HG03135 (cell line): ENCODE measurements around the gene KRT7.

Source experiments
- ATAC-seq: cut with Tn5 transposase; IDR thresholded peaks from one replicate; pipeline ENCODE4 v1.9.1; 2021; ENCODE audit warnings: mild to moderate bottlenecking, moderate library complexity; ENCODE audit not compliant: unreplicated experiment

The KRT7 gene

DNA sequence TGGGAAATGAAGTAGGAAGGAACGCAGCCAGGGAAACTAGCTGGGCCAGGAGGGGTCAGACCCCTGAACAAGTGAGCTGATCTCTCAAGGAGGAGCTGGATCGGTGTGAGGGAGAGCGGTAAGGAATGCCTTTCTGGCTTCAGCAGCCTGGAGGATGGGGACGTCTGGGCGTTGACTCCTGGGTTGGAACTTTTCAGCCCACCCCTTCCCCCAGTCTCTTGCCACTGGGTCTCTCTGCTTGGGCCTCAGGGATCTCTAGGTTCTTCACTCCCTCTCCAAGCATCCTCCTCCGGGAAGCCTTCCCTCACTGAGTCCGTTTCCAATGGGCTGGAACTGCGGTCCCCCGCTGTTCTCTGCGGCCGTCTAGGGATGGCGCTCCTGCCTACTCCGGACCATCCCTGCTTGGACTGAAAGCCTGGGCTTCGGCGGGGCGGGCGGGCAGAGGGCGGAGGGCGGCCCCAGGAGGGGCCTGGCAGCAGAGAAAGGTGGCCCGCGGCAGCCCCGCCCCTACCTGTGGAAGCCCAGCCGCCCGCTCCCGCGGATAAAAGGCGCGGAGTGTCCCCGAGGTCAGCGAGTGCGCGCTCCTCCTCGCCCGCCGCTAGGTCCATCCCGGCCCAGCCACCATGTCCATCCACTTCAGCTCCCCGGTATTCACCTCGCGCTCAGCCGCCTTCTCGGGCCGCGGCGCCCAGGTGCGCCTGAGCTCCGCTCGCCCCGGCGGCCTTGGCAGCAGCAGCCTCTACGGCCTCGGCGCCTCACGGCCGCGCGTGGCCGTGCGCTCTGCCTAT is at the start of gene KRT7:
Gene KRT7, plus strand, starts transcription at position 570 of the 788 bp plus-strand sequence. Its CDS starts 54 bp downstream, at position 624.
- no peak for ATAC-seq

GRCh38 chr12:52183544-52183910 is 49.5 kb upstream of the KRT7 start:
- no peak for ATAC-seq

- no peak for ATAC-seq
Measured at GRCh38 chr12:52183971-52184370, 49.1 kb upstream of the KRT7 start.

GRCh38 chr12:52184813-52185212 is 48.2 kb upstream of the KRT7 start:
- ATAC-seq = no peak

DNA sequence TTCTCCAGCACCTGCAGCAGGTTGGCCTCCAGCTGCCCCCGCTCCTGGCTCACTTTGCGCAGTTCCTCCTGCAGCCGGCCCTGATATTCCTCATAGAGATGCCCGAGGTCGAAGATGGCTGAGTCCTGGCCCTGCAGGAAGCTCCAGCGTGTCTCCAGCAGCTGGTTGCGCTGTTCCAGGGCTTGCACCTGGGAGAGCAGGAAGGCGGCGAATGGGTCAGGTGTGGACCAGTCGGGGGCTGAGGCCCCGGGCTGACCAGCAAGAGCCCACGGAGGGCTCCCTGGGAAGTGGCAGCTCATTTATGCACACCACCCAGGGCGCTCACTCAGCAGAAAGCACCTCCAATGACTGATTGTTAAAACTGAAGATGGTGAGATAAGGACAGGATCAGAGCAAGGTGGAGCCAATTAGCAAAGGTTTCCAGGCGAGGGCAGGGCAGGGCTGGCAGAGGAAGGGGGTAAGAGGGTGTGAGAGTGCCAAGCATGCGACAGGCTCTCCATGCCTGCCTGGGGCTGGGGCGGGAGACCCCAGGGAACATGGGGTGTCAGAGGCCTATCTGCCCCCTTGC is 47.6 kb upstream of the KRT7 start:
- ATAC-seq = no peak

GRCh38 chr12:52186118-52186840 is 46.8 kb upstream of the KRT7 start:
- no peak for ATAC-seq

- no peak for ATAC-seq
Measured at GRCh38 chr12:52187206-52187605, 45.8 kb upstream of the KRT7 start.

DNA sequence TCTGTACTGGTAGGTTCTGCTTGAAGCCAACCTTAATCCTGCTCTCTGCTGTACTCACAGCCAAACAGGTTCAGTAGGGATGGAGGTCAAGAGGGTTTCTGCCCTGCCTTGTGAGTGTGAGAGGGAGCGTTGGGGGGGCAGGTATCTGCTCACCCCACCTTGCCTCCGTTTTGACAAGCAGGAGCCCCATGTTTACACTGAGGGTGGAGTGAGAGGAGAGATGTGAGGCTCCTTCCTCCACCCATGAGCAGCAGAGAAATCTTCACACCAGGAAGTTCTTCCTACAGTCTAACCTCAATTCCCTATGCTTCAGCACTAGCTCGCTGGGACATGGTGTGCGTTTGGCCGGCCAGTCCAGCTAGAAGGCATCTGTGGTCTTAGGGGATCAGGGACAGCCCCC is 45.4 kb upstream of the KRT7 start:
- ATAC-seq = no peak

- ATAC-seq = no peak
Measured at GRCh38 chr12:52188658-52189057, 44.4 kb upstream of the KRT7 start.

- ATAC-seq = no peak
Measured at GRCh38 chr12:52189376-52190174, 43.5 kb upstream of the KRT7 start.

GRCh38 chr12:52190860-52191729 is 41.9 kb upstream of the KRT7 start:
- ATAC-seq = no peak

DNA sequence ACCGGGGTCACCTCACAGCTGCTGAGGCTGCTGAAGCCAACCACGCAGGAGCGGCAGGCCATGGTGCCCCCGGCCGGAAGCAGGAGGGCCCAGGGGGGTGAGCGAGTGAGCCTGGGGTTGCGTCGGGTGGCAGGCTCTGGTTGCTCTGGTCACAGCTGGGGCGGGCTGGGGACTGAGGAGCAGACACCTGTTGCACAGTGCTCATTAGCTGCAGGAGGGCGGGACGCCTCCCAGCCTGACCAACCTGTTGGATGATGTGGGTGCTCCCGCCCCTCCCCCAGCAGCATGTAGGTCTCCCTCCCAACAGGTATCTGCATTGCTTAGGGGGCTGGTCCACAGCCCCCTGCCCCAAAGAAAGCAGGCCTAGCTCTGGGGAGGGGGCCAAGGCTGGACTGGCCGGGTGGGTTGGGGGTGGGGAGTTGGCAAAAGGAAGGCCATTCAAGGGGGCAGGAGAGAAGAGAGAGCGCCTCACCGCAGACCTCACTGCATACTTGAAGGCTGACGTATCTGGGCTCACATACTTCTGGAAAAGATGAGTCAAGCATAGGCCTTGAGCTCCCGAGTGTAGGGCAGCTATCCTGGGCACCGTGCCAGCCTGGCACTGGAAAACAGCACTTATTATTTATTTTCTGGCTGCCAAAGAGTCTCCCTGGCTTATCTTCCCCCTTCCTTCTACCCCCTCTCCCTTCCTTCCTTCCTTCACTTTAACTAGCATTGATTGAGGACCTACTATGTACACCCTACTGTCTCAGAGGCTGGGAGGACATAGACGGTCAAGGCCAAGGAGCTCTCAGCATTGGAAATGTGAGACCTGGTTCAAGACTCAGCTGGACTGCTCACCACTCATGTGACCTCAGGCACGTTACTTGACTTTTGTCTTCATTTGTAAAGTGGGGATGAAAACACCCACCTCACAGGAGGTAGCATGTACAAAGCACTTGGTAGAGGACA is 40.9 kb upstream of the KRT7 start, which contains the start of gene KRT80:
Gene KRT80, minus strand, starts transcription at position 174 of the 951 bp plus-strand sequence. Its CDS starts 112 bp downstream, at position 62.
- no peak for ATAC-seq

DNA sequence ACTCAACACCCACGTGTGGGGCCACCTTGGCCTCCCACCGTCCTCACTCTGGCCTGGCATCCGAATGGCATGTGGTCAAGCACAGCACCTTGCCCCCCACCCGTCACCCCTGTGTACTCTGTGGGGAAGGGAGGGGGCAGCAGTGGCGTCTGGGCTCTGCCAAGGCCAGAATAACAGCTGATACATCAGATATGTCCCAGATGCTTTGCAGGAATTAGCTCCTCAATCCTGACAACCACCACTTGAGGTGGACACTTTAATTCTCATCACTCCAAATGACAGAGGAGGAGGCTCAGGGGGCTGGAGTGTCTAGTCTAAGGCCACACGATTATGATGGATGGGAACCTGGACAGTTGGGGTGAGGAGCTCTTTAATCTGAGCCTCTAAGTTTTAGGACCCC is 39.5 kb upstream of the KRT7 start:
- no peak for ATAC-seq

GRCh38 chr12:52193991-52194390 is 39.1 kb upstream of the KRT7 start:
- ATAC-seq = no peak

- no peak for ATAC-seq
Measured at GRCh38 chr12:52195065-52195730, 37.8 kb upstream of the KRT7 start.

GRCh38 chr12:52197371-52198231 is 35.4 kb upstream of the KRT7 start:
- no peak for ATAC-seq

DNA sequence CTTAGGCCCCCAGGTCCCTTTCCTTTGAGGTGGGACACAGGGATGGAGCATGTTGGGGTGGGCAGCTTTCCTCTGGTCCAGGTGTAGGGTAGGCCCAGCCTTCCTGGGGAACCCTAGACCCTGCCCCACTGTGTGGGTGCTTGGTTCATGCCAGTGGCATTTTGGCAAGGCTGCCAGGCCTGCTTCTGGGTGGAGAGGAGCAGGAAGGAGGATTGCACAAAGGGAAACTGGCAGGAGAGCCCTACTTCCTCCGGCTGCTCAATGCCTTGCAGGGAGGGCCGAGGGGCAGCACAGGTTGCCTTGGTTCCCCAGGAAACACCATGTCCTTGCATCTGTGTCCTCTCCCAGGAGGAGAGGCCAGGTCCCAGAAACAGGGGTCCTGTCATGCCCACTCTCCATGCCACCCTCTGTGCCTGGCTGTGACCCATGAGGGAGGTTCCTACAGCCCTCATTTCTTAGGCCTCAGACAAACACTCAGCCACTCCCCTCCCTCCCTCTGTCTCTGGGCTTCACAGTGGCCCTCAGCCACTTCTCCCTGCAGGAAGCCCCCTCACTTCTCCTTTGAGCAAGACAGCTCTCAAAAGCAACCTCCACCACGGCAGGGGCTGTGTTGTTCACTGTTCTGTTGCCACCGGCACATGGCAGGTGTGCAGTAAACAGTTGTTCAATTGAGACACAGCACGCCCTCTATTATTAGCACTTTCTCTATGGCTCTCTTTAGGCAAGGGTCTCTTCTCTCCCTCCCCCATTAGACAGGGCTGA is 34.4 kb upstream of the KRT7 start:
- no peak for ATAC-seq
